Pancreas (tissue), 10 donors: ENCODE results near the gene ZGPAT. TPM values are rescaled to one million over a fixed set of nuclear protein-coding genes. Genes with fewer than 3 reads are reported as not detected.

Source experiments
- ATAC-seq, 4 donors: fragments of 200-7000 bp; cut with Tn5 transposase; one replicate each; pipeline versions ENCODE4 v1.8.0 to v1.9.1; 2020; ENCODE audit warnings: mild to moderate bottlenecking in 4 of 4, moderate library complexity in 4 of 4
- DNase-seq, 6 donors: peaks; one replicate each; pipeline ENCODE4 v3.0.0-alpha.2; 2020
- FAIRE-seq: peaks from 2 replicates; lab custom pipeline; 2012; peaks lifted over from hg19 to GRCh38; lab: Jason Lieb, UNC
- H3K27ac ChIP-seq, 4 donors: fragments of 200-600 bp; sonication (generic); 1 replicate in 3 of 4; 2 replicates in 1 of 4; pipeline versions ENCODE4 v1.5.0 to v1.8.0; 2020
- H3K27me3 ChIP-seq, 4 donors: fragments of 200-600 bp; one replicate each; pipeline ENCODE4 v1.8.0; 2021
- H3K36me3 ChIP-seq, 3 donors: fragments of 200-600 bp; sonication (generic) in 1 of 3; one replicate each; pipeline versions ENCODE4 v1.5.0 to v1.8.0; 2020 to 2021
- H3K4me1 ChIP-seq, 3 donors: fragments of 200-600 bp; one replicate each; pipeline ENCODE4 v1.8.0; 2021
- H3K4me3 ChIP-seq, 4 donors: fragments of 200-600 bp; sonication (generic) in 2 of 4; one replicate each; pipeline versions ENCODE4 v1.5.0 to v1.8.0; 2020 to 2021
- H3K9me3 ChIP-seq, 4 donors: fragments of 200-600 bp; one replicate each; pipeline ENCODE4 v1.8.0; 2021
- WGBS, 2 donors: extraction: QIAGEN DNeasy Blood & Tissue Kit; methylation state at CpG; one replicate each; pipeline ENCODE4 v1.1.7; 2013; 5-methylcytosine and 5-hydroxymethylcytosine counted together
- intact Hi-C, 3 donors: fragments of 100-400 bp; cut with DNase I; formaldehyde crosslinking; loops; one replicate each; pipeline versions ENCODE4 v1.11.1 to v1.14.2; 2022
- polyA plus RNA-seq, 2 donors: library from polyadenylated mRNA; stranded (reverse); fragments of 200-250 nt; gene quantifications; one replicate each; pipeline ENCODE4 v1.2.3, GENCODE V29; 2013
- total RNA-seq, 6 donors: library from RNA; stranded (reverse); fragmentation: NEBNext Ultra II Directional in 4 of 6; extraction: Animal tissue kit (Norgen Biotek cat#: 25700) in 4 of 6; gene quantifications; one replicate each; pipeline versions ENCODE4 v1.2.1 to v1.2.4, GENCODE V29; 2021 to 2023
- TF ChIP-seq, protein P1 (sequence below), 4 donors: fragments of 200-600 bp; sonication (generic) in 3 of 4; IDR thresholded peaks; one replicate each; pipeline versions ENCODE4 v1.5.0 to v1.8.0; 2021; ENCODE audit warnings: antibody characterized with exemption in 4 of 4
- donor health status: healthy with polysubstance abuse.
- donor health status: DM: no; HTN: no; CAD: no; lungs with moderate emphysema.
- donor health status: DM: no; HTN: no; CAD: no.
- donor health status: control.
- donor health status: control.
- donor health status: Bipolar disorder and iron deficiency.
- donor health status: DM: yes; HTN: yes; CAD: no.
- donor health status: DM: no; HTN: no; CAD: no.
- donor health status: DM: no; HTN: no; CAD: no.
- donor health status: DM: yes; HTN: yes; CAD: no.

The ZGPAT gene
- total and polyA plus RNA-seq, 8 donors, result 9.3 to 61.6 (median 12.3) TPM

- Histone ChIP-seq H3K36me3 (no peaks in the 10 kb centered on the region), H3K4me1 (peaks cover 0 to 2% (median 0%) of the 10 kb centered on the region in 3 donors), H3K27ac (peak overlapping the region; percentile 8 to 81 (median 60)), H3K4me3 (no peak overlapping the region), H3K27me3 (no peaks in the 10 kb centered on the region), H3K9me3 (no peaks in the 10 kb centered on the region)
- TF ChIP-seq, protein P1, sequence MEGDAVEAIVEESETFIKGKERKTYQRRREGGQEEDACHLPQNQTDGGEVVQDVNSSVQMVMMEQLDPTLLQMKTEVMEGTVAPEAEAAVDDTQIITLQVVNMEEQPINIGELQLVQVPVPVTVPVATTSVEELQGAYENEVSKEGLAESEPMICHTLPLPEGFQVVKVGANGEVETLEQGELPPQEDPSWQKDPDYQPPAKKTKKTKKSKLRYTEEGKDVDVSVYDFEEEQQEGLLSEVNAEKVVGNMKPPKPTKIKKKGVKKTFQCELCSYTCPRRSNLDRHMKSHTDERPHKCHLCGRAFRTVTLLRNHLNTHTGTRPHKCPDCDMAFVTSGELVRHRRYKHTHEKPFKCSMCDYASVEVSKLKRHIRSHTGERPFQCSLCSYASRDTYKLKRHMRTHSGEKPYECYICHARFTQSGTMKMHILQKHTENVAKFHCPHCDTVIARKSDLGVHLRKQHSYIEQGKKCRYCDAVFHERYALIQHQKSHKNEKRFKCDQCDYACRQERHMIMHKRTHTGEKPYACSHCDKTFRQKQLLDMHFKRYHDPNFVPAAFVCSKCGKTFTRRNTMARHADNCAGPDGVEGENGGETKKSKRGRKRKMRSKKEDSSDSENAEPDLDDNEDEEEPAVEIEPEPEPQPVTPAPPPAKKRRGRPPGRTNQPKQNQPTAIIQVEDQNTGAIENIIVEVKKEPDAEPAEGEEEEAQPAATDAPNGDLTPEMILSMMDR (IDR thresholded peaks at IDR 0.05), result no peak
- intact Hi-C loops, result no loop called here
- DNase-seq (no peak), ATAC-seq (no peak), FAIRE-seq (no peak)
- 87 to 91% methylated on average over 23 to 24 of the region's 24 CpGs for WGBS, 2 donors
Measured at GRCh38 chr20:63686094-63686491, 21.7 kb upstream of the ZGPAT start.

DNA sequence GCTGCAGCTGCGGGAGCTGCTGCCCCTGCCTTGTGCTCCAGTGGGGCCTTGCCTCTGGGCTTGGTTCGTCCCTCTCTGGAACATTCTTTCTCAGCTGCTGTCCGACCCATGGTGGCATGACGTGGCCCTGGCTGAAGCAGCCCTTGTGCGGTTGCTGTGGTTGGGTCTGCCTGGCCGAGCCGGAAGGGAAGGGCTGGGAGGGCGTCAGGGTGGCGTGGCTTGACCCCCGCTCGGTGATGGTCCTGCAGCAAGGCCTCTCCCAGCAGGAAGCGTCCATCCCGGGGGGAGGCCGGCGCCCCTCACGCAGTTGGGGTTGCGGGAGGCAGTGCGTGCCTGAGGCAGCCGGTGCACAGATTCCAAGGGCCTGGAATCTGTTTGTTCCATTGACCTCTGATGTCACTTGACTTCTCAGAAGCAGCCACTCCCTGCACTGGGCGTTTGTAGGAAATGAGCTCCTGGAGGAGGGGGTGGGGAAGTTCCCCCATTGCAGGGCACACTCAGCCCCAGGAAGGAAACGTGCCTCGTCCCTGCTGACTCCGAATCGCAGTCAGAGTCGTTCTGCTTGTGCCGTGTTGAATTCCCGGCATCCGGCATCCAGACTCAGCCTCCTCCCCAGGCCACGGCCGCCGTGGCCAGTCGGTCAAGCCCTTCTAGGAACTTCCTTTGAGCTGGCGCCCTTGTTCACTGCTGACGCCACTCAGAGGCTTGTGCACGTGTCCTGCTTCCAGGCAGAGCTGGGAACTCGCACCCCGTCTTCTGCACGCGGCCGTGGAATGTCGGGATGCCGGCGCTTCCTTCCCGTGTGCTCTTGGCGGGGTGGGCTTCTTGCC, 21.1 kb upstream of the ZGPAT start:
- peak overlapping the region; percentile 39 to 83 (median 60) for H3K27ac ChIP-seq
- WGBS, 2 donors, result 73 to 76% methylated on average over 44 to 45 of the region's 45 CpGs
- FAIRE-seq (no peak), DNase-seq (peak in 3 of 6 donors; percentile 41 to 64 (median 53)), ATAC-seq (peak in 3 of 4 donors; percentile 19 to 61 (median 44))
- H3K27me3 ChIP-seq, result no peaks in the 10 kb centered on the region
- H3K4me3 ChIP-seq, result no peak overlapping the region
- intact Hi-C loops, result no loop called here
- TF ChIP-seq, protein P1 (IDR thresholded peaks at IDR 0.05), result no peak
- no peaks in the 10 kb centered on the region for H3K9me3 ChIP-seq
- H3K36me3 ChIP-seq, result no peaks in the 10 kb centered on the region
- peaks cover 0 to 2% (median 0%) of the 10 kb centered on the region in 3 donors for H3K4me1 ChIP-seq

GRCh38 chr20:63687419-63688178, 20.2 kb upstream of the ZGPAT start:
- DNase-seq (peak in 4 of 6 donors; percentile 17 to 82 (median 43)), FAIRE-seq (no peak), ATAC-seq (no peak)
- Histone ChIP-seq H3K36me3 (no peaks in the 10 kb centered on the region), H3K9me3 (no peaks in the 10 kb centered on the region), H3K27ac (peak overlapping the region; percentile 39 to 83 (median 60)), H3K4me1 (peaks cover 0 to under 1% (median 0%) of the 10 kb centered on the region in 3 donors), H3K4me3 (no peak overlapping the region), H3K27me3 (no peaks in the 10 kb centered on the region)
- 85 to 91% methylated on average over 29 of the region's 29 CpGs for WGBS, 2 donors
- intact Hi-C loops, result no loop called here
- TF ChIP-seq, protein P1 (IDR thresholded peaks at IDR 0.05), result no peak

- Histone ChIP-seq H3K4me1 (no peaks in the 10 kb centered on the region), H3K27me3 (no peaks in the 10 kb centered on the region), H3K27ac (peak overlapping the region in 1 of 4 donors; percentile 61), H3K4me3 (no peak overlapping the region), H3K9me3 (no peaks in the 10 kb centered on the region), H3K36me3 (no peaks in the 10 kb centered on the region)
- intact Hi-C loops, result no loop called here
- WGBS, 2 donors, result 83 to 89% methylated on average over 31 of the region's 31 CpGs
- FAIRE-seq (no peak), ATAC-seq (no peak), DNase-seq (peak in 3 of 6 donors; percentile 23 to 71 (median 30))
- TF ChIP-seq, protein P1 (IDR thresholded peaks at IDR 0.05), result no peak
Measured at GRCh38 chr20:63688228-63689045, 19.4 kb upstream of the ZGPAT start.
